ENCODE measurements around the gene SORCS2.

The SORCS2 gene

DNA sequence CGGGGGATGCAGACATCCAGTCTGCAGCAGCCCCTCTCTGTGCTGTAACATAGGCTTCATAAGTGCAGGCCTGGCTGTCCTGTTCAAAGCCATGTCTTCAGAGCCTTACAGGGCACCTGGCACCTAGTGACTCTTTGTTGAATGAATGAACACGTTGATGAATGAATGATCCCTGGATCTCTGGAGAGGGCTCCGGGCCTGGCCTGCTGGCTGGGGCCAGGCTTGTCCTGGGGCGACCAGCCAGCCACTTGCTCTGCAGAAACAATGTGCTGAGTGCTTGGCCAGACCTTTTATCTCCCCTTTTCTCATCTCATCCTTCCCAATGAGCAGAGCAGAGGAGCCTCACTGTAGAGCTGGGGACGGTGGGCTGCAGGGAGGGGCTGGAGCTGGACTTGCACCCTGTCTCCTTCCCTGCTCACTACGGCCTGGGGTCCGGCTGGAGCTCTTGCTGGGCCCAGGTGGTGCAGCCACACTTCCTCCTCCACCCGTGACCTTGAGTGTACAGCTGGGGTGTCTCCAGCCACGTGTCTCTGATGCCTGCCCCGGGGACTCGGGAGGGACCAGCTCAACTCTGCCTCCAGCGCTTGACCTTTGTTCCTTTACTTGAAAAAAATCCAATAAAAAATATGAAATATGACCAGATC, 164.5 kb downstream of the SORCS2 start:
- no peak for DNase-seq
- Mint-ChIP-seq H3K27ac (peak overlapping the region in 1 of 2 donors; percentile 19), H3K9me3 (no peaks in the 10 kb centered on the region), H3K4me3 (no peak overlapping the region), H3K27me3 (peaks cover 15% of the 10 kb centered on the region), H3K4me1 (no peaks in the 10 kb centered on the region)
- no peak for ATAC-seq

- H3K27me3 Mint-ChIP-seq: peaks cover 10% of the 10 kb centered on the region
- no peak for DNase-seq
- H3K4me1 Mint-ChIP-seq: no peaks in the 10 kb centered on the region
- H3K27ac Mint-ChIP-seq: no peak overlapping the region
- H3K4me3 Mint-ChIP-seq: no peak overlapping the region
- ATAC-seq: no peak
- H3K9me3 Mint-ChIP-seq: no peaks in the 10 kb centered on the region
Measured at GRCh38 chr4:7357323-7357722, 165.0 kb downstream of the SORCS2 start.

GRCh38 chr4:7358100-7358735, 165.9 kb downstream of the SORCS2 start:
- no peak for ATAC-seq
- Mint-ChIP-seq H3K27me3 (peaks cover under 1% of the 10 kb centered on the region), H3K27ac (peak overlapping the region in 1 of 2 donors; percentile 43), H3K4me1 (no peaks in the 10 kb centered on the region), H3K4me3 (no peak overlapping the region), H3K9me3 (no peaks in the 10 kb centered on the region)
- DNase-seq: no peak

DNA sequence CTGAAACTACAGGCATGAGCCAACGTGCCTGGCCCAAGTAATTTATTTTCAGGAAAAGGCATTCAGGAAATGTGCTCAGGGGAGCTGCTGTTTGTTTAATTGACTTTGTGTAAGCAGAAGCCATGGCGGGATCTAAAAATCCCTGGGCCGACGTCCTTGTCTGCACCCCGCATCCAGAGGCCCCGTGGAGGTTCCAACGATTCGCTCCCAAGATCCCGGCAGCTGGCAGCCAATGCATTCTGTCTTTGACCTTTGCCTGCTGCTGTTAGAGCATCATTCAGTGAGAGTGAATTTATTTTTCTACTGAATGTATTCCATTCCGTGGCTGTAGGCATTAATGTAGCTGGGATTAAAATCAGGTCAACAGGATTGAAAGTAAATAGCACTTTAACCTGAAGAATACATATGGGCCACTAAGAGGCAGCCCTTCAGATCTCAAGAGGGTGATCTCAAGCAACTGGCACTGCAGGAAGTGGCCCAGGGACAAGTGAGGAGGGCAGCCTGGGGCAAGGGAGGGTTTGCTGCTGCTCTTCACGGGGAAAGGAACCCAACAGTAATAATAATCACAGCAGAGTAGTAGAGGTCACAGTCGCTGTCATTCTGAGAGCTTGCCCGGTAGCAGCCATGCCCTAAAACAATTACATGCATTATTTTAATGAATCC, 167.2 kb downstream of the SORCS2 start:
- H3K27me3 Mint-ChIP-seq: no peaks in the 10 kb centered on the region
- no peaks in the 10 kb centered on the region for H3K4me1 Mint-ChIP-seq
- DNase-seq (no peak), ATAC-seq (no peak)
- no peak overlapping the region for H3K27ac Mint-ChIP-seq
- no peak overlapping the region for H3K4me3 Mint-ChIP-seq
- peaks cover 0 to 4% of the 10 kb centered on the region in 2 donors for H3K9me3 Mint-ChIP-seq

DNA sequence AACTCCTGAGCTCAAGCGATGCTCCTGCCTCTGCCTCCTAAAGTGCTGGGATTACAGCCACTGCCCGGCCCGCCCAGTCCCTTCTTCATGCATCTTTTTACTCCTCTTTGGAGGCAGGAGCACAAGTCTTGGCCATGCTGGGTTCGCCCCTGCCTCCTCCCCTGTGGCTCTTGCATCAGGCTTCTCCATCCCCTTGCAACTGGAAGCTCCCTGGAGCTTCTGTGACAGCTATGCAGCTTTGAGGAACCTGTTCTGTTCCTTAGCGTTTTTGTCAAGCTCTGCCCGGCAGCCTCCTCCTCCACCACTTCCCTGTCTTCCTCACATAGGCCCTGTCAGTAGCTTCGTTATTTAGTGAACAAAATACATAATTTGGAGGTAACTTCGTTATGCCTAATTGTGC, 168.5 kb downstream of the SORCS2 start:
- H3K4me1 Mint-ChIP-seq: no peaks in the 10 kb centered on the region
- no peak overlapping the region for H3K4me3 Mint-ChIP-seq
- no peaks in the 10 kb centered on the region for H3K27me3 Mint-ChIP-seq

GRCh38 chr4:7361280-7361895, 169.1 kb downstream of the SORCS2 start:
- Mint-ChIP-seq H3K9me3 (peaks cover 0 to 4% of the 10 kb centered on the region in 2 donors), H3K4me3 (no peak overlapping the region), H3K27ac (no peak overlapping the region), H3K27me3 (peaks cover 4% of the 10 kb centered on the region), H3K4me1 (no peaks in the 10 kb centered on the region)
- ATAC-seq: no peak
- DNase-seq: no peak

More for the DNA sequence above, 168.5 kb downstream of the SORCS2 start:
- DNase-seq (no peak), ATAC-seq (no peak)
- H3K27ac Mint-ChIP-seq: no peak overlapping the region
- H3K9me3 Mint-ChIP-seq: peaks cover 0 to 4% of the 10 kb centered on the region in 2 donors

DNA sequence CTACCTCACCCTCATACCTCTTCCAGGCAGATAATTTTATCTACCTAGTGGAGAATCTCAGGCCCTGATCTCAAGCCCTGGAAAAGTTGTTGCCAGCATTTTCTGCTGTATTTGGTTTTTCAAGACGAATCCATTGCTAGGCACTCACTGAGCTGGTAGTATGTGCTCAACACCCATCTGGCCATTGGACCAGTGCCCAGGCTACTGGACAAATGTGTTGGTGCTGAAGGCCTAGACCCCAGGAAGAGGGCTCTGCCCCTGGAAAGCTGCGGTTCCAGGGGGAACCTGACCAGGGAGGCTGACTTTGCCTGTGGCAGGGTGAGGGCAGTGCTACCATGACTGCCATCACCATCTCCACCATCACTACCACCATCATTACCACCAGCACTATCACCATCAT, 170.0 kb downstream of the SORCS2 start:
- Mint-ChIP-seq H3K4me1 (no peaks in the 10 kb centered on the region), H3K4me3 (no peak overlapping the region), H3K27me3 (peaks cover 9% of the 10 kb centered on the region), H3K27ac (no peak overlapping the region), H3K9me3 (peaks cover 0 to 4% of the 10 kb centered on the region in 2 donors)
- ATAC-seq (no peak), DNase-seq (no peak)

DNA sequence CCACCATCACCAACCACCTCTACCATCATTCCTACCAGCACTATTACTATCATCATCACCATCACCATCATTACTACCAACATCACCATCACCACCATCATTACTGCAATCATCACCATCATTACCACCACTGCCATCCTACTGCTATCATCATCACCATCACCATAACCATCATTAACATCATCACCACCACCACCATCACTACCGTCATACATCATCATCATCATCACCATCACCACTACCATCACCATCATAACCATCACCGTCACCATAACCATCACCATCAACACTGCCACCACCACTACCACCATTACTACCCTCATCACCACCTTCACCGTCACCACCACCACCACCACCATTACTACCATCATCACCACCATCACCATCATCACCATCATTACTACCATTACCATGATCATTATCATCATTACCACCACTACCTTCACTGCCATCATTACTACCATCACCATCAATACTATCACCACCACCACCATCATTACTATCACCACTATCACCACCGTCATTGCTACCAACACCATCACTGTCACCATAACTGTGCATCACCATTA, 170.6 kb downstream of the SORCS2 start:
- H3K9me3 Mint-ChIP-seq: peaks cover 0 to 4% of the 10 kb centered on the region in 2 donors
- H3K4me3 Mint-ChIP-seq: no peak overlapping the region
- DNase-seq: no peak
- H3K27me3 Mint-ChIP-seq: peaks cover 9% of the 10 kb centered on the region
- H3K27ac Mint-ChIP-seq: no peak overlapping the region
- H3K4me1 Mint-ChIP-seq: no peaks in the 10 kb centered on the region
- no peak for ATAC-seq

GRCh38 chr4:7364979-7365378, 172.6 kb downstream of the SORCS2 start:
- H3K4me1 Mint-ChIP-seq: no peaks in the 10 kb centered on the region
- peaks cover 0 to 4% of the 10 kb centered on the region in 2 donors for H3K9me3 Mint-ChIP-seq
- H3K27me3 Mint-ChIP-seq: peaks cover 9% of the 10 kb centered on the region
- no peak overlapping the region for H3K4me3 Mint-ChIP-seq
- no peak overlapping the region for H3K27ac Mint-ChIP-seq
- DNase-seq (no peak), ATAC-seq (no peak)

- H3K4me1 Mint-ChIP-seq: no peaks in the 10 kb centered on the region
- H3K27me3 Mint-ChIP-seq: peaks cover 9% of the 10 kb centered on the region
- ATAC-seq (no peak), DNase-seq (no peak)
- H3K27ac Mint-ChIP-seq: no peak overlapping the region
- H3K4me3 Mint-ChIP-seq: no peak overlapping the region
- H3K9me3 Mint-ChIP-seq: peaks cover 0 to 4% of the 10 kb centered on the region in 2 donors
Measured at GRCh38 chr4:7365462-7366179, 173.3 kb downstream of the SORCS2 start.

GRCh38 chr4:7366180-7366945, 174.0 kb downstream of the SORCS2 start:
- H3K27me3 Mint-ChIP-seq: peaks cover 9% of the 10 kb centered on the region
- H3K27ac Mint-ChIP-seq: no peak overlapping the region
- H3K4me3 Mint-ChIP-seq: no peak overlapping the region
- H3K4me1 Mint-ChIP-seq: no peaks in the 10 kb centered on the region
- ATAC-seq (no peak), DNase-seq (no peak)
- peaks cover 0 to 4% of the 10 kb centered on the region in 2 donors for H3K9me3 Mint-ChIP-seq

GRCh38 chr4:7366954-7367353, 174.6 kb downstream of the SORCS2 start:
- ATAC-seq (no peak), DNase-seq (no peak)
- H3K4me1 Mint-ChIP-seq: no peaks in the 10 kb centered on the region
- no peak overlapping the region for H3K4me3 Mint-ChIP-seq
- peaks cover 0 to 4% of the 10 kb centered on the region in 2 donors for H3K9me3 Mint-ChIP-seq
- peaks cover 9% of the 10 kb centered on the region for H3K27me3 Mint-ChIP-seq
- H3K27ac Mint-ChIP-seq: no peak overlapping the region

- Mint-ChIP-seq H3K27ac (no peak overlapping the region), H3K27me3 (peaks cover 9% of the 10 kb centered on the region), H3K9me3 (peaks cover 0 to 4% of the 10 kb centered on the region in 2 donors), H3K4me3 (no peak overlapping the region), H3K4me1 (no peaks in the 10 kb centered on the region)
- DNase-seq: no peak
- no peak for ATAC-seq
Measured at GRCh38 chr4:7367406-7367805, 175.1 kb downstream of the SORCS2 start.

DNA sequence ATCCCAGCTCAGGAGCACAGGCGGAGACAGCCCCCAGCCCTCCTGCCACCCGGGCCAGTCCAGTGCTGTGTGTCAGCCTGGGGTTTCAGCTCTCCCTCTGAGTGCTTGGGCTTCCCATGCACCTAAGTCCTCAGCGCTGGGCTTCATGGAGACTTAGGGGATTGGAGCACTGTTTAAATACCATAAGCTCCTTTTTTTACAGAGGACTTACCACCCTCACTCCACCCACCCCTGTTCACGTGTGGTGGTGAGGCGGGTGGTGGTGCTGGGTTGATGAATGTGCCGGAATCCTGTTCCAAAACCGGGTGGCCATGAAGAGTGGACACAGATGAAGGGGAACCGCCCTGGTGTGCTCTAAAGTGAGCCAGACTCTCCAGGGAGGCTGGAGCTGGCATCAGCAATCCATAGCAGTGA, 175.5 kb downstream of the SORCS2 start:
- Mint-ChIP-seq H3K4me1 (no peaks in the 10 kb centered on the region), H3K27ac (no peak overlapping the region), H3K9me3 (peaks cover 0 to 4% of the 10 kb centered on the region in 2 donors), H3K27me3 (peaks cover 9% of the 10 kb centered on the region), H3K4me3 (no peak overlapping the region)
- DNase-seq: no peak
- ATAC-seq: no peak

All from stimulated activated naive CD8-positive, alpha-beta T cell treated with anti-CD3 and anti-CD28 coated beads, Interleukin-15, amount 100 ng/mL, for 72 hours (primary cell).